Fibroblast of lung (primary cell): ENCODE measurements around the gene NRG2. TPM values are rescaled to one million over a fixed set of nuclear protein-coding genes. Genes with fewer than 3 reads are reported as not detected.
A peak's percentile ranks its signal among the peaks of the same experiment; 100 is the strongest.

Experiments used
- DNase-seq, 2 donors: peaks; one replicate each; pipeline versions ENCODE4 v3.0.0 to v3.0.0-alpha.2; 2010; ENCODE audit warnings: low read depth in 2 of 2
- H2AFZ ChIP-seq: 2 replicates; pipeline ENCODE4 v1.5.1; 2012; ENCODE audit warnings: low read length, control low read depth, inconsistent platforms
- H3K27ac ChIP-seq: 2 replicates; pipeline ENCODE4 v1.5.1; 2011; ENCODE audit warnings: low read length, control low read depth; ENCODE audit not compliant: insufficient read depth
- H3K27me3 ChIP-seq: 2 replicates; pipeline ENCODE4 v1.5.1; 2011; ENCODE audit warnings: mild to moderate bottlenecking, low read length; ENCODE audit not compliant: control insufficient read depth, insufficient read depth
- H3K36me3 ChIP-seq: 2 replicates; pipeline ENCODE4 v1.5.1; 2011; ENCODE audit warnings: low read length; ENCODE audit not compliant: control insufficient read depth, insufficient read depth
- H3K4me1 ChIP-seq: 2 replicates; pipeline ENCODE4 v1.5.1; 2011; ENCODE audit warnings: low read length; ENCODE audit not compliant: control insufficient read depth, insufficient read depth; ENCODE audit errors: extremely low read depth
- H3K4me2 ChIP-seq: 2 replicates; pipeline ENCODE4 v1.5.1; 2011; ENCODE audit warnings: low read length, control low read depth; ENCODE audit not compliant: insufficient read depth; ENCODE audit errors: extremely low read depth
- H3K4me3 ChIP-seq, 4 experiments: fragments of 200-600 bp in 1 of 4; sonication (generic) in 1 of 4; replicated peaks in 1 of 4; 2 replicates each; pipeline ENCODE4 v1.5.1; 2011 to 2016; ENCODE audit warnings: low read length in 4 of 4, low read depth in 3 of 4, mild to moderate bottlenecking in 3 of 4, control low read depth in 2 of 4, inconsistent platforms in 1 of 4, mixed read lengths in 1 of 4; ENCODE audit not compliant: insufficient read depth in 1 of 4; ENCODE audit errors: control extremely low read depth in 1 of 4
- H3K79me2 ChIP-seq: 2 replicates; pipeline ENCODE4 v1.5.1; 2012; ENCODE audit warnings: mild to moderate bottlenecking, low read length, inconsistent platforms; ENCODE audit not compliant: control insufficient read depth, insufficient read depth
- H3K9ac ChIP-seq: 2 replicates; pipeline ENCODE4 v1.5.1; 2011; ENCODE audit warnings: mild to moderate bottlenecking, low read length, control low read depth; ENCODE audit not compliant: insufficient read depth
- H3K9me3 ChIP-seq: 2 replicates; pipeline ENCODE4 v1.5.1; 2012; ENCODE audit warnings: low read depth, low read length; ENCODE audit not compliant: control insufficient read depth, insufficient read depth
- H4K20me1 ChIP-seq: 2 replicates; pipeline ENCODE4 v1.5.1; 2011; ENCODE audit warnings: low read length; ENCODE audit not compliant: control insufficient read depth, insufficient read depth; ENCODE audit errors: extremely low read depth
- CTCF ChIP-seq, 2 donors: IDR thresholded peaks in 1 of 2; conservative IDR thresholded peaks in 1 of 2; 1 replicate in 1 of 2; 2 replicates in 1 of 2; pipeline ENCODE4 v1.5.1; 2011 to 2012; ENCODE audit warnings: low read length in 2 of 2, control low read depth in 1 of 2, inconsistent platforms in 1 of 2, low read depth in 1 of 2, mild to moderate bottlenecking in 1 of 2
- EZH2 ChIP-seq: IDR thresholded peaks from 2 replicates; pipeline ENCODE4 v1.5.1; 2012; ENCODE audit warnings: low read length, control low read depth, mild to moderate bottlenecking; ENCODE audit errors: missing control alignments
- polyA plus RNA-seq, 2 donors: library from polyadenylated mRNA; depleted of rRNA in 1 of 2; stranded (reverse) in 1 of 2; unstranded in 1 of 2; fragments of >200 nt; gene quantifications; 2 replicates each; pipeline ENCODE4 v1.2.1, GENCODE V29; 2011 to 2012; ENCODE audit warnings: missing spikeins in 1 of 2
- total RNA-seq: library from RNA; depleted of rRNA; stranded (reverse); fragments of >200 nt; gene quantifications from 2 replicates; pipeline ENCODE4 v1.2.1, GENCODE V29; 2014

NRG2 gene
- total and polyA plus RNA-seq, 2 donors (not counting 1 experiment from before 2014, with no cell fraction given): 0.28 to 1.3 TPM

- TF ChIP-seq CTCF (conservative IDR thresholded peaks at IDR 0.05 in 1 of 2, IDR thresholded peaks at IDR 0.05 in 1 of 2; ENCODE audit: low read depth in 1 of 2, low read length in 2 of 2) (peak; percentile 87 to 93), EZH2 (no peak)
- no peaks in the 10 kb centered on the region for H3K36me3 ChIP-seq
- no peaks in the 10 kb centered on the region for H4K20me1 ChIP-seq
- H3K9me3 ChIP-seq: no peaks in the 10 kb centered on the region
- H2AFZ ChIP-seq: no peak overlapping the region
- H3K27me3 ChIP-seq: peaks cover 3% of the 10 kb centered on the region
- H3K4me2 ChIP-seq: no peak overlapping the region
- no peak overlapping the region for H3K27ac ChIP-seq
- DNase-seq: peak; percentile 32 to 59
- no peaks in the 10 kb centered on the region for H3K79me2 ChIP-seq
- H3K9ac ChIP-seq: no peak overlapping the region
- no peak overlapping the region for H3K4me3 ChIP-seq
- no peaks in the 10 kb centered on the region for H3K4me1 ChIP-seq
These were observed 179.1 kb downstream of the NRG2 start for GRCh38 chr5:139863855-139864558.

- H3K9me3 ChIP-seq: no peaks in the 10 kb centered on the region
- H3K36me3 ChIP-seq: no peaks in the 10 kb centered on the region
- no peaks in the 10 kb centered on the region for H3K4me1 ChIP-seq
- H3K4me2 ChIP-seq: no peak overlapping the region
- TF ChIP-seq EZH2: no peak
- no peak for TF ChIP-seq CTCF (conservative IDR thresholded peaks at IDR 0.05 in 1 of 2, IDR thresholded peaks at IDR 0.05 in 1 of 2; ENCODE audit: low read depth in 1 of 2, low read length in 2 of 2)
- H3K4me3 ChIP-seq: no peak overlapping the region
- H2AFZ ChIP-seq: no peak overlapping the region
- H3K27me3 ChIP-seq: peaks cover 3% of the 10 kb centered on the region
- H3K27ac ChIP-seq: no peak overlapping the region
- H3K79me2 ChIP-seq: no peaks in the 10 kb centered on the region
- peak in 1 of 2 donors; percentile 40 for DNase-seq
- no peaks in the 10 kb centered on the region for H4K20me1 ChIP-seq
- H3K9ac ChIP-seq: no peak overlapping the region
These were observed 179.7 kb downstream of the NRG2 start for GRCh38 chr5:139863361-139863760.

- Histone ChIP-seq H3K27me3 (peaks cover 3% of the 10 kb centered on the region), H3K4me1 (no peaks in the 10 kb centered on the region), H3K4me3 (no peak overlapping the region), H3K79me2 (no peaks in the 10 kb centered on the region), H3K4me2 (no peak overlapping the region), H4K20me1 (no peaks in the 10 kb centered on the region), H3K27ac (no peak overlapping the region), H2AFZ (no peak overlapping the region), H3K9me3 (no peaks in the 10 kb centered on the region), H3K9ac (no peak overlapping the region), H3K36me3 (no peaks in the 10 kb centered on the region)
- DNase-seq: no peak
- TF ChIP-seq CTCF (conservative IDR thresholded peaks at IDR 0.05 in 1 of 2, IDR thresholded peaks at IDR 0.05 in 1 of 2; ENCODE audit: low read depth in 1 of 2, low read length in 2 of 2) (no peak), EZH2 (no peak)
These were observed 180.3 kb downstream of the NRG2 start for GRCh38 chr5:139862803-139863202.
